Sigmoid colon (tissue), 4 donors: ENCODE results near the gene CLDN14.

Source experiments
- EP300 ChIP-seq, 4 donors: sonication (generic); formaldehyde crosslinking; IDR thresholded peaks; one replicate each; pipeline ENCODE4 v1.6.1; 2017; ENCODE audit warnings: antibody characterized with exemption in 4 of 4
- TF ChIP-seq, protein P1 (sequence below), 4 experiments: fragments of 450-650 bp in 3 of 4; fragments of 200-600 bp in 1 of 4; IDR thresholded peaks; one replicate each; pipeline ENCODE4 v1.5.1; 2016 to 2019; ENCODE audit warnings: antibody characterized with exemption in 4 of 4, mild to moderate bottlenecking in 3 of 4, moderate library complexity in 2 of 4

DNA sequence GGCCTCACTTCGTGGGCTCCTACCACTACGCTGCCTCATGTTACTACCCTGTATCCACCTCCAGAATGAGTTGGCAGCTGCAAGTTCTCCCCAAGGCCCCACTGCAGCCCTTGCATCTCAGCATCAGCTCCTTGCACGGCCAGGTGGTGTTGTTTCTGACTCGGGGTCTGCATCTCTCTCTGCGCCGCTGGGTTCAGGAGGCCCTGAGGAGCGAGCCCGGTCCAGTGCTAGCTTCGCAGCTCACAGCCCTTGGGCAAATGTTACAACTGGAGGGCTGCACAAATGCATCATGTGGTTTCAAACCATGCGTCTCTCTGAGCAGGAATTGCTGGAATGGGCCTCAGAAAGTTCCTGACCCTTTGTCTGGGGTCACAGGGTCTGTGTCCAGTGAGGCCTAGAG is 3.2 kb upstream of the CLDN14 start:
- TF ChIP-seq EP300 (IDR thresholded peaks at IDR 0.05): no peak
- TF ChIP-seq, protein P1, sequence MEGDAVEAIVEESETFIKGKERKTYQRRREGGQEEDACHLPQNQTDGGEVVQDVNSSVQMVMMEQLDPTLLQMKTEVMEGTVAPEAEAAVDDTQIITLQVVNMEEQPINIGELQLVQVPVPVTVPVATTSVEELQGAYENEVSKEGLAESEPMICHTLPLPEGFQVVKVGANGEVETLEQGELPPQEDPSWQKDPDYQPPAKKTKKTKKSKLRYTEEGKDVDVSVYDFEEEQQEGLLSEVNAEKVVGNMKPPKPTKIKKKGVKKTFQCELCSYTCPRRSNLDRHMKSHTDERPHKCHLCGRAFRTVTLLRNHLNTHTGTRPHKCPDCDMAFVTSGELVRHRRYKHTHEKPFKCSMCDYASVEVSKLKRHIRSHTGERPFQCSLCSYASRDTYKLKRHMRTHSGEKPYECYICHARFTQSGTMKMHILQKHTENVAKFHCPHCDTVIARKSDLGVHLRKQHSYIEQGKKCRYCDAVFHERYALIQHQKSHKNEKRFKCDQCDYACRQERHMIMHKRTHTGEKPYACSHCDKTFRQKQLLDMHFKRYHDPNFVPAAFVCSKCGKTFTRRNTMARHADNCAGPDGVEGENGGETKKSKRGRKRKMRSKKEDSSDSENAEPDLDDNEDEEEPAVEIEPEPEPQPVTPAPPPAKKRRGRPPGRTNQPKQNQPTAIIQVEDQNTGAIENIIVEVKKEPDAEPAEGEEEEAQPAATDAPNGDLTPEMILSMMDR (IDR thresholded peaks at IDR 0.05): no peak
